Gastroesophageal sphincter (tissue), 3 donors: Measurements from ENCODE around the gene IKZF1.

Experiments used
- CTCF ChIP-seq, 4 experiments: fragments of 200-600 bp in 2 of 4; fragments of 450-650 bp in 2 of 4; sonication (generic) in 1 of 4; IDR thresholded peaks; one replicate each; pipeline ENCODE4 v1.5.1; 2017 to 2019; ENCODE audit warnings: antibody characterized with exemption in 4 of 4, mild to moderate bottlenecking in 2 of 4, moderate library complexity in 2 of 4
- POLR2AphosphoS5 ChIP-seq: sonication (generic); formaldehyde crosslinking; IDR thresholded peaks from one replicate; pipeline ENCODE4 v1.6.1; 2017; ENCODE audit warnings: antibody characterized with exemption

- TF ChIP-seq POLR2AphosphoS5 (no peak), CTCF (IDR thresholded peaks at IDR 0.05) (no peak)
These were observed 54.9 kb downstream of the IKZF1 start for GRCh38 chr7:50359258-50359994.
